GM21723 (cell line): ENCODE data around the gene MDM4.
"Not testable (repeated sequence)": the region's sequence is repeated elsewhere in the genome, so short reads cannot be mapped to it uniquely, and the experiment has no call there.

Experiments
- ATAC-seq: cut with Tn5 transposase; IDR thresholded peaks from one replicate; pipeline ENCODE4 v1.9.1; 2021; ENCODE audit warnings: mild to moderate bottlenecking, moderate library complexity; ENCODE audit not compliant: unreplicated experiment

The MDM4 gene

DNA sequence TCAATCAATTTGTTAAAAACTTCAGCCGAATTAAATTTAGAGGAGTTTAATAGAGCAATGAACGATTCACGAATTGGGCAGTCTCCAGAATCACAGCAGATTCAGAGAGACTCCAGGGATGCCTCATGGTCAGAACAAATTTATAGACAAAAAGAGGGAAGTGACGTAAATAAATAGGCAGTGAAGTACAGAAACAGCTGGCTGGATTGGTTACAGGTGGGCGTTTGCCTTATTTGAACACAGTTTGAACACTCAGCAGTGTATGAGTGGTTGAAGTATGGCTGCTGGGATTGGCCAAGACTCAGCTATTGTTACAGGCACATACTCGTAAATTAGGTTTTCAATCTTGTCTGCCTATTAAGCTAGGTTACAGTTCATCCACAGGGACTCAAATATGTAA, 43.8 kb downstream of the MDM4 start:
- not testable (repeated sequence) for ATAC-seq

GRCh38 chr1:204560590-204561150, 44.5 kb downstream of the MDM4 start:
- ATAC-seq: no peak

DNA sequence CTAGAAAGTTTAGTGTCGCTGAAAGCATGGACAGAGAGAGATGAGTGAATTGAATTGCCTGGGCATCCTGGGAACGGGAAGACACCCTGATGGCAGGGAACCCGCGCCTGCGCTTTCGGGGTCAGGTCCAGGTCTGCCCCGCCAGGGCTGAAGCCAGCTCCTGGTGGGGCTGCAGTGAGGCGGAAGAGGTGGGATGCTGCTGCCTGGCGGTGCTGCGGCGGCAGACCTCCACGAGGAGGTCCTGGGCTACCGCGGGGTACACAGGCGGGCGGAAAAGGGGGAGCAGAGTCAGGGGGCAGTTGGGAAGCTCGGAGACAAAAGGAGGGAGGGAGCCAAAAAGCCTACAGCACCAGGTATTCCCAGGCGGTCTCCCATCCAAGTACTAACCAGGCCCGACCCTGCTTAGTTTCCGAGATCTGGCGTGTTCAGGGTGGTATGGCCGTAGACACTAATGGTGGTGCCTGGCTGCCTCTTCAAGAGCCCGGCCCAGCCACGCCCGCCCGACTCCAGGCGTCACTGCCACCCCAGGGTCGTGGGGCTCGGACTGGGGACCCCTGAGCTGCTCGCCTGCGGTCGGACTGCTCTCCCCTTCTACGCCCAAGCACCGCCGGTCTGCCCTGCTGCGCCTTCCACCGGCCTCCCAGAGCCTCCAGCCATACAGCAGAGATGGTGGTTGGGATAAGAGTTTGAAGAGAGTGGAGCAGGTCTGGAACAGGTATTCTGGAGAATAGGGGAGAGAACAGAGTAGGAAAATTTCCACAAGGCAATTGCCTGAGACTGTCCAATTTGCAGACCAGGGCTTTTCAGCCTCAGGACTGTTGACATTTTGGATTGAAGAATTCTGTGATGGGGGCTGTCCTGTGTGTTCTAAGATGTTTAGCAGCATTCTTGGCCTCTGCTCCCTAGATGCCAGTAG, 46.1 kb downstream of the MDM4 start:
- no peak for ATAC-seq

DNA sequence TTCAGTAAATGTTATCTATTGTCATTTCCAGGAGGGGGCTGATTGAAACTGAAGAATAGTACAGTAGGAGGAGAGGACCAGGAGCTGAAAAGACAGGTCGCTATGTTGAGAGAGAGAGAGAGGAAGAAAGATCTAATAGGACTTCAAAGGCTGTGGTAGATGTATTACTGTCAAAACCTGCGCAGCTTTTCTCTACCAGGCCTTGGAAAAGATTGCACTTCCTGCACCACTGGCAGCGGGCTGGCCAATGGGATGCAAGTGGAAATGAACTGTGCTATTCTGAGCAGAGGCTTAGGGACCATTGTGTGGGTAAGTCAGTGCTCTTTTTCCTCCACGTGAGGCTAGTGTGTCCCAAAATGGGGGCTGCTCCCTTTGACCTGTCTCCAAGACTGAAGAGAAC, 47.1 kb downstream of the MDM4 start:
- ATAC-seq: no peak

GRCh38 chr1:204563780-204564179, 47.6 kb downstream of the MDM4 start:
- no peak for ATAC-seq

GRCh38 chr1:204564835-204565234, 48.6 kb downstream of the MDM4 start:
- peak; percentile 86 for ATAC-seq

DNA sequence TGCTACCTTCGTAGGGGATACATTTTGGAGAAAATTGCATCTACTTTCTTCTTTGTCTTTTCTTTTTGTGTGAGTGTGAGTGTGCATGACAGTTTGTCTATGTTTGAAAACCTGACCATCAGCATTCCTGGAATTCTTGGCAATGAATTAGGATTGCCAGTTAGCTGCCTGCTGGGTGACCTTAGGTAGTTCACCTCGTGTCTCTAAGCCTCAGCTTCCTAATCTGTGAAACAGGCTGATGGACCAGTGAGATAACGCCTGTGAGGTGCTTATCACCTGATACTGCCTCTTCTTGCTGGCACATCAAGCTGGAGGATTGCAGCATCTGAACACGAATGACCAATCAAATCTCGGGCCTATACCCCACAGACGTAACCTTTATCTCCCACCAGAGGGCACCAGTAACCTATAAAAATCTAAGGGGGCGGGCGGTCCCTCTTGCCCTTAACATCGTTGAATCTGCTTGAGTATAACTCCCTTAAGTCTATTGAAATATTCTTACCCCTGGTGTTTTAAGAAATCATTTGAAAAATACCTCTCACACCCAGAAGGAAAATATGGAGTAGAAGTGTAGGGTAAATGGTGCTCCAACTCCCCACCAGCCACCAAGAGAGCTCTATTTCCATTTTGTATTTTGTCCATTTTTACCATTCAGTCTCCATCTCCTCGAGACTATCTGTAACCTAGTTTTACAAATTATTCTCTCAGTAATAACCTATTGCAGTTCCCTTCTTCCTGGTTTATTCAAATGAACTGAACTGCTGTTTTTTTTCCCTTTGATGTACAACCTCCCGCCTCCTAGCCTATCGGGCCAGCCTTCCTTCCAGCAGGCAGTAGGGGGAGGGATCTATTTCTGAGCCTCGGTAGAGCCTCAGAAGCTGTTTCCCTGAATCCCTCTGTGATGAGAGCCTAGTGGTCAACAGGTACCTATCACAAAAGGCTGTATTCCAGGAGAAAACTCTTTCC, 49.7 kb downstream of the MDM4 start:
- no peak for ATAC-seq

GRCh38 chr1:204566583-204566955, 50.4 kb downstream of the MDM4 start:
- ATAC-seq: no peak

DNA sequence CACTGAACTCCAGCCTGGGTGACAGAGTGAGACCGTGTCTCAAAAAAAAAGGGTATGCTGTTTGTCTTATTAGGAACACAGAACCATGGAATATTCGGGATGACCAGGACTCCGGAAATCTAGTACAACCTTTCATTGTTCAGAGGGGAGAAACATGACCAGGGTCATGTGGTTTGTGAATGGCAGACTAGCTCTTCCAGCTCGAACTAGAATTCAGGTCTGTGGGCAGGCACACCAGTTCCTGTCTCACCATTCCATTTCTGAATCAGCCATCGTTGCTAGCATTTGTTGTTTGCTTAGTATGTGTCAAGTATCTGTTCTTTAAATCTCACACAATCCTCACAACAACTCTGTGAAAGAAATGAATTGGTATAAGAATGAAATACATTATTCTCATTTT, 50.9 kb downstream of the MDM4 start:
- ATAC-seq: no peak

GRCh38 chr1:204568576-204569315, 52.5 kb downstream of the MDM4 start:
- no peak for ATAC-seq

DNA sequence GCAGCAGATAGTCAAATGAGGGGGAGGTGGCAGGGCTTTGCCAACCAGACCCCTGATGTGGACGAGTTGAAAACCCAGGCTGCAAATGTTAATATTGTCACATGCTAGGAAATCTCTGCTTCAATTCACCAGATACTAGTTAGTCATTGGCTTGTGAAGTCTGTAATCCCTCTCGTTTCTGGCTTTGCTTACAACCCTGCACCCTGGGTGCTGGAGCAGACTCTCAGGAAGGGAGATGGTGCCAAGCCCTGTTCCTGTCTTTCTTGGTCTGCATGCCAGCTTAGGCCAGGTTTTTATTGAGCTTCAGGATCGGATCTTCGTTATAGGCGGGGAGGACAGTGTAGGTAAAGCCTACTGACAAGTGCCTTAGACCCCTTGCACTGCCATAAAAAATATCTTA, 53.3 kb downstream of the MDM4 start:
- ATAC-seq: no peak

GRCh38 chr1:204570021-204570420, 53.8 kb downstream of the MDM4 start:
- not testable (repeated sequence) for ATAC-seq

DNA sequence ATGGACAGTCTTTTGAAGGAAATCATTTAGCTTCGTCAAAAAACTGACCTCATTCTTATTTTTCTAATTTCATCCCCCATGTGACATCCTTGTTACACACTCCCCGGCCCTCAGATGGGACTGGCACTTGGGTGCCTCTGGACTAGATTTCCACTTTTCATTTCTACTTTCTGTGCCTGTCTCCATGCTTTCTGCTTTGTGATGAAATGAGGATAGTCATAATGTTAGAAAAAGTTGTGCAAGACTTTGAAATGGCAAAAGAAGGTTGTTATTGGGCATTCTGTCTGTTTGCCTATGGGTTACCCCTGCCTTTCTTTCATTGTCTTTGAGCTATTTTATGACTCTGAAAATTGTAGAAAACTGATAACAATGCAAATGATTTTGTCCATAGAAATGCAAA, 54.9 kb downstream of the MDM4 start:
- no peak for ATAC-seq

DNA sequence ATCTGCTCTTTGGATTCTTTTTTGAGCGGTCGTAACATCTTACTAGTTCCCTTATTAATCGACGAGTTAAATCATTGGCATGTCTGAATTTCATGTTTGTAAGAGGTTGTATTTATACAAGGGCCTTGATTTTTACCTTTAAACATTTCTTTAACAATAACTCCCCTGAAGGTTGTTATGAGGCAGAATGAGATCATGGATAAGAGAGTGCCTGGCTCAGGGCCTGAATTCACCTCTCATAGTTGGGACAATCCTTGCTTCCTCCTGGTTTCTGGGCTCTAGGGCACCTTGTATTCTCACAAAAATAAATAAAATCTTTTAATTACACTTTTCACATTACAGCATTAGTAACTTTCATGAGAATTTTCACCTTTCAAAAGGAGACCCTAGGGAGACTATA, 55.4 kb downstream of the MDM4 start:
- ATAC-seq: no peak

DNA sequence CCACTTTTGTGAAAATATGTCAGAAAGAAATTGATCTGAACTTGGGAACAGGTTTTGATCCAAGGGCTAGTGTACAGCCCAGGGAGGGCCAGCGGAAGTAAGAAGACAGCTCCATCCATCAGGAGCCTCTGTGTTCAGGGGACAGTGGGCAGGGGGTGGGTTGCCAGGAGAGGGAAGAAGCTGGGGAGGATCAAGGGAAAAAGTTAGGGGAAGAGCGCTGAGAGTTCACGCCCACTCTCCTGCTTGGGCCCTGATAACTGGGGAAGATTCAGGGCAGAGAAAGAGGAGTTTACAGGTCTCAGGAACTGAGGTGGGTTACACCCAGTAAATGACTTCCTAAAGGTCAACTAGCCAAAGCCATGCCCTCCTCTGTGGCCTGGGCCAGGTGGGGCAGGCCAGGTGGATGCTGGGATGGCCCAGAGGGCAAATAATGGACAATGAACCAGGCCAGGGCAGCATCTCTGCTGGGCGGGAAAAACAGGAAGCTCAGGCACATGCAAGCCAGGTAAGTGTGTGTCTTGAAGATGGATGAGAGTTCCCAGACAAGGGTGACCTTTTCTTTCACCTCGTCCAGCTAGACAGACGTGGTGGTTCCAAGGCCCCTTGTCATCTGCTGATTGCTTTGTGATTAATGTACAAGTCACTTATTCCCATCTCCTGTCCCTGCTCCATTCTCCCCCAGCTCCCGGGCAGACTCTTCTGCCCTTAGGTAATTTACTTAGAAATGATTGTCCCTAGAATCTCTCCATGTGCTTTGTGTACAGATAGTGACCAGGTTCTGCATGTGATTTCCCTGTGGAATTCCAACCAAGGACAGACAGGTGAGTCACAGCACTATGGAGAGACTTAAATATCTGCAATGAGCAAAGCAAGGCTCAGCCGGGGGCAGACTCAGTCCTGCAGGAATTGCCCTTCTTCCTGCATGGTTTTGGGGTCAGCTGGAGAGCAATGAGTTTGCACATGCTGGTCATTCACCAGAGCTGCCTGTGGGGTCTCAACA, 57.0 kb downstream of the MDM4 start:
- no peak for ATAC-seq

GRCh38 chr1:204574016-204574864, 58.0 kb downstream of the MDM4 start:
- ATAC-seq: no peak

GRCh38 chr1:204574865-204575163, 58.6 kb downstream of the MDM4 start:
- ATAC-seq: no peak

- no peak for ATAC-seq
Measured at GRCh38 chr1:204575221-204576190, 59.3 kb downstream of the MDM4 start.
